CD8-positive, alpha-beta memory T cell (primary cell): ENCODE data around the gene NUP42. TPM values are rescaled to one million over a fixed set of nuclear protein-coding genes. Genes with fewer than 3 reads are reported as not detected.

Source experiments
- CTCF ChIA-PET: fragments of 350-600 bp; sonication (Branson Sonifier 250); formaldehyde crosslinking; loops from one replicate; lab custom pipeline; 2021; ENCODE audit warnings: antibody characterized with exemption; lab: Charles Lee
- POLR2A ChIA-PET: fragments of 350-600 bp; sonication (Branson Sonifier 250); formaldehyde crosslinking; loops from one replicate; lab custom pipeline; 2021; ENCODE audit warnings: antibody characterized with exemption; lab: Charles Lee
- DNase-seq, 5 donors: peaks; one replicate each; pipeline versions ENCODE4 v3.0.0 to v3.0.0-alpha.2; 2020 to 2022; ENCODE audit warnings: mixed read lengths in 1 of 5
- H3K27ac ChIP-seq: one replicate; pipeline ENCODE4 v1.7.0; 2013; ENCODE audit warnings: low read depth, mild to moderate bottlenecking, low read length, moderate library complexity
- H3K27me3 ChIP-seq: 2 replicates; pipeline ENCODE4 v1.7.0; 2013; ENCODE audit warnings: low read length, mild to moderate bottlenecking; ENCODE audit not compliant: insufficient read depth, poor library complexity, severe bottlenecking
- H3K36me3 ChIP-seq: 2 replicates; pipeline ENCODE4 v1.7.0; 2013; ENCODE audit warnings: mild to moderate bottlenecking, low read length, moderate library complexity; ENCODE audit not compliant: insufficient read depth
- H3K4me1 ChIP-seq: 2 replicates; pipeline ENCODE4 v1.7.0; 2013; ENCODE audit warnings: mild to moderate bottlenecking, low read length, moderate library complexity; ENCODE audit not compliant: insufficient read depth
- H3K4me3 ChIP-seq: 2 replicates; pipeline ENCODE4 v1.7.0; 2013; ENCODE audit warnings: mild to moderate bottlenecking, low read length
- H3K9me3 ChIP-seq: 2 replicates; pipeline ENCODE4 v1.7.0; 2013; ENCODE audit warnings: mild to moderate bottlenecking, low read length
- H3K27ac Mint-ChIP-seq, 8 donors: one replicate each; pipeline ENCODE4 v1.8.0; 2020 to 2021; ENCODE audit warnings: mixed read lengths in 8 of 8, mild to moderate bottlenecking in 6 of 8, inconsistent platforms in 3 of 8, moderate library complexity in 3 of 8
- H3K27me3 Mint-ChIP-seq, 2 donors: one replicate each; pipeline ENCODE4 v1.8.0; 2020 to 2021; ENCODE audit warnings: mixed read lengths in 2 of 2, mild to moderate bottlenecking in 1 of 2, moderate library complexity in 1 of 2
- H3K36me3 Mint-ChIP-seq, 3 donors: one replicate each; pipeline ENCODE4 v1.8.0; 2020 to 2021; ENCODE audit warnings: mixed read lengths in 3 of 3, inconsistent platforms in 1 of 3, mild to moderate bottlenecking in 1 of 3
- H3K4me1 Mint-ChIP-seq, 3 donors: one replicate each; pipeline ENCODE4 v1.8.0; 2020 to 2021; ENCODE audit warnings: mixed read lengths in 3 of 3, inconsistent platforms in 1 of 3, mild to moderate bottlenecking in 1 of 3
- H3K4me3 Mint-ChIP-seq, 7 donors: one replicate each; pipeline ENCODE4 v1.8.0; 2020 to 2021; ENCODE audit warnings: mixed read lengths in 7 of 7, mild to moderate bottlenecking in 6 of 7, moderate library complexity in 4 of 7, inconsistent platforms in 2 of 7
- H3K9me3 Mint-ChIP-seq, 5 donors: one replicate each; pipeline ENCODE4 v1.8.0; 2020 to 2022; ENCODE audit warnings: mixed read lengths in 5 of 5, mild to moderate bottlenecking in 3 of 5, moderate library complexity in 2 of 5, inconsistent platforms in 1 of 5
- polyA plus RNA-seq: library from polyadenylated mRNA; unstranded; fragments of 300-500 nt; fragmentation: Illumina TruSeq; gene quantifications from one replicate; pipeline ENCODE4 v1.2.3, GENCODE V29; 2021
- total RNA-seq, 2 experiments: library from RNA; stranded (reverse); gene quantifications; one replicate each; pipeline ENCODE4 v1.2.3, GENCODE V29; 2021

The NUP42 gene
- total and polyA plus RNA-seq, 3 experiments from 2014 or later: 39.5 to 40.1 (median 39.8) TPM

GRCh38 chr7:23165316-23165715 lies 16.5 kb upstream of the NUP42 start:
- Mint-ChIP-seq H3K4me1 (no peaks in the 10 kb centered on the region), H3K9me3 (no peaks in the 10 kb centered on the region), H3K4me3 (no peak overlapping the region), H3K27ac (no peak overlapping the region), H3K27me3 (no peaks in the 10 kb centered on the region), H3K36me3 (peaks cover 0 to 19% (median 4%) of the 10 kb centered on the region in 3 donors)
- ChIA-PET POLR2A (no interaction called here), CTCF (interaction anchor here (1.4 kb wide), 1 partner anchor 68 kb away, joined by 3 read pairs; no protein-coding TSS in a partner anchor)
- Histone ChIP-seq H3K9me3 (no peaks in the 10 kb centered on the region), H3K4me3 (no peak overlapping the region), H3K27ac (no peak overlapping the region), H3K4me1 (no peaks in the 10 kb centered on the region), H3K27me3 (no peaks in the 10 kb centered on the region), H3K36me3 (no peaks in the 10 kb centered on the region)
- no peak for DNase-seq

- Mint-ChIP-seq H3K27me3 (no peaks in the 10 kb centered on the region), H3K36me3 (peaks cover 0 to 25% (median 5%) of the 10 kb centered on the region in 3 donors), H3K27ac (no peak overlapping the region), H3K9me3 (no peaks in the 10 kb centered on the region), H3K4me3 (no peak overlapping the region), H3K4me1 (no peaks in the 10 kb centered on the region)
- no peaks in the 10 kb centered on the region for H3K36me3 ChIP-seq
- no peaks in the 10 kb centered on the region for H3K9me3 ChIP-seq
- no peaks in the 10 kb centered on the region for H3K4me1 ChIP-seq
- ChIA-PET POLR2A (no interaction called here), CTCF (no interaction called here)
- H3K4me3 ChIP-seq: no peak overlapping the region
- no peaks in the 10 kb centered on the region for H3K27me3 ChIP-seq
- no peak for DNase-seq
- H3K27ac ChIP-seq: no peak overlapping the region
These were observed 14.2 kb upstream of the NUP42 start for GRCh38 chr7:23167691-23168090.

DNA sequence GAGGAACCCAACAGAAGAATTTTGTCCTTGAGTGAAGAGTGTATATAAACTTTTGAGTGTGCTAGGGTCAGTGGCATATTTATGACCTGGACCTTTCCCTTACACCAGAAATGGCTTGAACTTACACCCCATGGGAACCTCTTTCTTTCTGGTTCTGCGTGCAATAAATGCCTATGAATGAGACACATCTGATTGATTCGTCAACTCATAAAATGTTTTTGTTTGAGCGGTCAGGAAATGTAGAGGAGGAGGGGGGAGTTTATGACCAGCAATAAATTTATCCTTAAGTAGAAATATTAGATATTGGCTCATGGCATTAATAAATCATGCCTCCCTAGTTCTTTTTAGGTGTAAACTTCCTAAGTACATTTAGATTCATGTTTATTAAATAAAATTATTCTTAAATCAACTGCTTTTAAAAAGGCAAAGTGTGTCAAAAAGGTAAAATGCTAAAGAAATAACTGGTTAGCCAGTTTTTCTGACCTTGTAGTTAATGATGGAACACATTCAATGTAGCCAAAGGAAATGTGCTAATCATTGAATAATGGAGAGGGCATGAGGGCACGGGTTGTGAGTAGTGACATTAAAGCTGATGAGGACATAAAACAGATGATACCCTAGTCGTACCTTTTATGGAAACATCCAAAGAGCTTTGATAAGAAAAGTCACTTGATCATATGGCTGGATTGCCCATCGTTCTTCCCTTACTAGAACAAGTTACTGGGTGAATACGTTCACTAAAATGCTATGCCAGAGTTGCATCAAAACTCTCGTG lies 13.6 kb upstream of the NUP42 start:
- Mint-ChIP-seq H3K36me3 (peaks cover 0 to 27% (median 7%) of the 10 kb centered on the region in 3 donors), H3K27ac (no peak overlapping the region), H3K4me3 (no peak overlapping the region), H3K4me1 (no peaks in the 10 kb centered on the region), H3K27me3 (no peaks in the 10 kb centered on the region), H3K9me3 (no peaks in the 10 kb centered on the region)
- DNase-seq: no peak
- ChIA-PET CTCF (no interaction called here), POLR2A (no interaction called here)
- no peaks in the 10 kb centered on the region for H3K27me3 ChIP-seq
- no peaks in the 10 kb centered on the region for H3K36me3 ChIP-seq
- no peak overlapping the region for H3K4me3 ChIP-seq
- no peak overlapping the region for H3K27ac ChIP-seq
- no peaks in the 10 kb centered on the region for H3K4me1 ChIP-seq
- no peaks in the 10 kb centered on the region for H3K9me3 ChIP-seq

- Mint-ChIP-seq H3K4me3 (no peak overlapping the region), H3K36me3 (peaks cover 0 to 18% (median 4%) of the 10 kb centered on the region in 3 donors), H3K27ac (no peak overlapping the region), H3K9me3 (no peaks in the 10 kb centered on the region), H3K27me3 (no peaks in the 10 kb centered on the region), H3K4me1 (peaks cover 1 to 5% (median 5%) of the 10 kb centered on the region in 3 donors)
- no peaks in the 10 kb centered on the region for H3K36me3 ChIP-seq
- H3K4me1 ChIP-seq: peaks cover 4% of the 10 kb centered on the region
- H3K4me3 ChIP-seq: no peak overlapping the region
- H3K27me3 ChIP-seq: no peaks in the 10 kb centered on the region
- DNase-seq: no peak
- H3K9me3 ChIP-seq: no peaks in the 10 kb centered on the region
- POLR2A ChIA-PET: no interaction called here
- H3K27ac ChIP-seq: no peak overlapping the region
- CTCF ChIA-PET: no interaction called here
These were observed 5.9 kb upstream of the NUP42 start for GRCh38 chr7:23175938-23176337.

DNA sequence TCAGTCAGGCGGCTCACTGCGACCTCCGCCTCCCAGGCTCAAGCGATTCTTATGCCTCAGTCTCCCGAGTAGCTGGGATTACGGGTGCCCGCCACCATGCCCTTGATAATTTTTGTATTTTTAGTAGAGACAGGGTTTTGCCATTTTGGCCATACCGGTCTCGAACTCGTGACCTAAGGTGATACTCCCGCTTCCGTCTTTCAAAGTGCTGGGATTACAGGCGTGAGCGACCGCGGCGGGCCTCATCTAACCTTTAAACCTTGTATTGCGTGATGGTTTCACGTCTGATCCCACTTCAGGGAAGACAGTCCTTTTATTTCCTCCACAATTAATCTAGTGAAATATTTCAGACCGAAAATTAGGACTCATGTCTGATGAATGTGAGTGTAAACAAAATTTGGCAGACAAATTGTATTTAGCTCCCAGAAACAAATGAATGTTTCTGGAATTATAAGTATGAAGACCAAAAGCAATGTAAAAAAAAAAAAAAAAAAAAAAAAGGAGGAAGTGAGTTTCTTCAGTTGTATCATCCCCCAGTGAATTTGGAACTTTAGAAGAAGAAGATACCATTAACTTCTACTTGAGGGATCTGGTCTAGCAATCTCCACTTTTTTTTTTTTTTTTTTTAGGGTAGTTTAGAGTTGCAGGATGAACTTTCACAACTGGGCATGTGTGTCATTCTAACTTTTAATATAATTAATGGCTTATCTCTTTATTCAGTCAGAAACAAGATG lies 1.6 kb downstream of the NUP42 start:
- H3K4me3 Mint-ChIP-seq: peak overlapping the region; percentile 76 to 98 (median 94)
- peak overlapping the region; percentile 43 for H3K27ac ChIP-seq
- ChIA-PET POLR2A (interaction anchor here (0.6 kb wide), 1 partner anchor 36 kb away, joined by 3 read pairs; no protein-coding TSS in a partner anchor), CTCF (interaction anchor here (0.7 to 1.1 kb wide), 2 partner anchors 78 to 126 kb away, joined by 3 to 5 read pairs; partner anchors contain the start of gene KLHL7)
- H3K4me3 ChIP-seq: no peak overlapping the region
- peak overlapping the region in 7 of 8 donors; percentile 24 to 94 (median 84) for H3K27ac Mint-ChIP-seq
- no peaks in the 10 kb centered on the region for H3K27me3 ChIP-seq
- no peak for DNase-seq
- H3K36me3 Mint-ChIP-seq: peaks cover 0 to 35% (median 3%) of the 10 kb centered on the region in 3 donors
- peaks cover 15% of the 10 kb centered on the region for H3K36me3 ChIP-seq
- H3K9me3 ChIP-seq: no peaks in the 10 kb centered on the region
- H3K4me1 ChIP-seq: peaks cover 28% of the 10 kb centered on the region
- H3K4me1 Mint-ChIP-seq: peaks cover 38 to 57% (median 54%) of the 10 kb centered on the region in 3 donors
- H3K9me3 Mint-ChIP-seq: peaks cover 0 to 2% (median 0%) of the 10 kb centered on the region in 5 donors
- peaks cover 0 to 5% of the 10 kb centered on the region in 2 donors for H3K27me3 Mint-ChIP-seq

DNA sequence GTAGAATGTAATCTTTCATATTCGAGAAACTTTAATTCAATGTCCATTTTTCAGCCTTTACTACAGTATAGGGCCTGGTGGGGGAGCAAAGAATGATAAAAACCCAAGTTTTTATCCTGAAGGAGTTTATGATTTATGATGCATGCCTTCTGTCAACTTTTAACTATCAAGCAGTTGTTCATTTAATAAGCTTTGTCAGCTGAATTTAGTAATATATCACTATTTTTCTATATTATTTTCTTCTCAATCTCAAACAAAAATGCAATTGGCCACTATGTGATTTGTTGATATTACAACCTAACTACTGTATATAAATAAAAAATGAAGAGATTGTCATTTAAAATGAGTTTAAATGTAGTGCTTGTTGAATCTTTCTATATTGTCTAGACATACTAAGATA lies 2.4 kb downstream of the NUP42 start:
- Mint-ChIP-seq H3K4me1 (peaks cover 39 to 59% (median 57%) of the 10 kb centered on the region in 3 donors), H3K27me3 (peaks cover 0 to 5% of the 10 kb centered on the region in 2 donors), H3K9me3 (peaks cover 0 to 2% (median 0%) of the 10 kb centered on the region in 5 donors), H3K27ac (peak overlapping the region in 5 of 8 donors; percentile 7 to 94 (median 81)), H3K4me3 (peak overlapping the region; percentile 29 to 83 (median 45)), H3K36me3 (peaks cover 0 to 43% (median 3%) of the 10 kb centered on the region in 3 donors)
- peaks cover 28% of the 10 kb centered on the region for H3K4me1 ChIP-seq
- H3K27ac ChIP-seq: no peak overlapping the region
- H3K4me3 ChIP-seq: no peak overlapping the region
- H3K27me3 ChIP-seq: no peaks in the 10 kb centered on the region
- CTCF ChIA-PET: no interaction called here
- POLR2A ChIA-PET: no interaction called here
- no peaks in the 10 kb centered on the region for H3K9me3 ChIP-seq
- no peak for DNase-seq
- H3K36me3 ChIP-seq: peaks cover 22% of the 10 kb centered on the region

GRCh38 chr7:23184709-23185359 lies 3.0 kb downstream of the NUP42 start:
- DNase-seq: no peak
- H3K9me3 ChIP-seq: no peaks in the 10 kb centered on the region
- Mint-ChIP-seq H3K27me3 (peaks cover 0 to 5% of the 10 kb centered on the region in 2 donors), H3K9me3 (peaks cover 0 to 2% (median 0%) of the 10 kb centered on the region in 5 donors), H3K4me1 (peaks cover 40 to 59% (median 57%) of the 10 kb centered on the region in 3 donors), H3K36me3 (peaks cover 0 to 45% (median 3%) of the 10 kb centered on the region in 3 donors), H3K4me3 (peak overlapping the region in 1 of 7 donors; percentile 59), H3K27ac (peak overlapping the region in 2 of 8 donors; percentile 78 to 81)
- no peak overlapping the region for H3K4me3 ChIP-seq
- no peak overlapping the region for H3K27ac ChIP-seq
- POLR2A ChIA-PET: no interaction called here
- H3K27me3 ChIP-seq: no peaks in the 10 kb centered on the region
- H3K36me3 ChIP-seq: peaks cover 23% of the 10 kb centered on the region
- CTCF ChIA-PET: no interaction called here
- H3K4me1 ChIP-seq: peaks cover 28% of the 10 kb centered on the region
